Osteoblast (primary cell): ENCODE measurements around the gene RNF31. TPM values are rescaled to one million over a fixed set of nuclear protein-coding genes. Genes with fewer than 3 reads are reported as not detected.

Experiments
- DNase-seq: peaks from one replicate; pipeline ENCODE4 v3.0.0; 2011; ENCODE audit warnings: low spot score, mixed read lengths; ENCODE audit not compliant: insufficient read length; ENCODE audit errors: missing footprints
- H2AFZ ChIP-seq: 2 replicates; pipeline ENCODE4 v1.6.0; 2011; ENCODE audit warnings: mild to moderate bottlenecking, low read length
- H3K27ac ChIP-seq: 2 replicates; pipeline ENCODE4 v1.5.1; 2011; ENCODE audit warnings: mild to moderate bottlenecking, low read depth, low read length, moderate library complexity
- H3K27me3 ChIP-seq: 2 replicates; pipeline ENCODE4 v1.6.0; 2012; ENCODE audit warnings: mild to moderate bottlenecking, control low read depth, inconsistent platforms, low read length, moderate library complexity; ENCODE audit not compliant: insufficient read depth
- H3K36me3 ChIP-seq: 2 replicates; pipeline ENCODE4 v1.5.1; 2011; ENCODE audit warnings: mild to moderate bottlenecking, low read length, control low read depth, moderate library complexity; ENCODE audit not compliant: insufficient read depth
- H3K4me1 ChIP-seq: 2 replicates; pipeline ENCODE4 v1.5.1; 2011; ENCODE audit warnings: mild to moderate bottlenecking, low read length, control low read depth, moderate library complexity; ENCODE audit not compliant: insufficient read depth
- H3K4me2 ChIP-seq: 2 replicates; pipeline ENCODE4 v1.6.0; 2011; ENCODE audit warnings: mild to moderate bottlenecking, low read length; ENCODE audit not compliant: insufficient read depth
- H3K4me3 ChIP-seq: fragments of 200-600 bp; sonication (generic); 3 replicates; pipeline ENCODE4 v1.5.1; 2012; ENCODE audit warnings: mild to moderate bottlenecking, low read length, inconsistent platforms; ENCODE audit not compliant: insufficient read depth
- H3K79me2 ChIP-seq: 2 replicates; pipeline ENCODE4 v1.6.0; 2012; ENCODE audit warnings: mild to moderate bottlenecking, low read length, control low read depth, inconsistent platforms; ENCODE audit not compliant: insufficient read depth
- H3K9me3 ChIP-seq: 2 replicates; pipeline ENCODE4 v1.5.1; 2011; ENCODE audit warnings: low read depth, low read length, control low read depth
- H4K20me1 ChIP-seq: 2 replicates; pipeline ENCODE4 v1.6.0; 2012; ENCODE audit warnings: mild to moderate bottlenecking, low read length, control low read depth; ENCODE audit not compliant: insufficient read depth
- total RNA-seq: library from RNA; depleted of rRNA; stranded (reverse); fragments of >200 nt; gene quantifications from 2 replicates; pipeline ENCODE4 v1.2.3, GENCODE V29; 2012
- TF ChIP-seq, protein P1 (sequence below): IDR thresholded peaks from 2 replicates; pipeline ENCODE4 v1.5.1; 2011; ENCODE audit warnings: mild to moderate bottlenecking, low read depth, low read length, moderate library complexity; ENCODE audit errors: extremely low read depth

The RNF31 gene
- total RNA-seq, 1 donor, result 49.6 TPM

DNA sequence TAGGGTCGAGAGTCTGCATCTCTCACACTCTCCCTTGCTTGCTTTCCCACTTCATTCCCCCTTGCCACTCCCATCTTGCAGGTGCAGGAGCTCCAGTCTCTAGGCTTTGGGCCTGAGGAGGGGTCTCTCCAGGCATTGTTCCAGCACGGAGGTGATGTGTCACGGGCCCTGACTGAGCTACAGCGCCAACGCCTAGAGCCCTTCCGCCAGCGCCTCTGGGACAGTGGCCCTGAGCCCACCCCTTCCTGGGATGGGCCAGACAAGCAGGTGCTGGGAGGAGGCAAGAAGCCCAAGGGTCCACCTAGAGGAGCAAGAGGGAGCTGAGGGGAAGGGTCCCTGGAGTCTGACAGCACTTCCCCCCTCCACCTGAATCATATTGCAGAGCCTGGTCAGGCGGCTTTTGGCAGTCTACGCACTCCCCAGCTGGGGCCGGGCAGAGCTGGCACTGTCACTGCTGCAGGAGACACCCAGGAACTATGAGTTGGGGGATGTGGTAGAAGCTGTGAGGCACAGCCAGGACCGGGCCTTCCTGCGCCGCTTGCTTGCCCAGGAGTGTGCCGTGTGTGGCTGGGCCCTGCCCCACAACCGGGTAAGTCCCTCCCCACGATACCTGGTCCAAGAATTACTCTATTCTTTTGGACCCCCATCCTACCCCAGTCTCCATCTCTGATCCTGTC is 4.2 kb downstream of the RNF31 start:
- Histone ChIP-seq H3K36me3 (peaks cover 59% of the 10 kb centered on the region), H3K27ac (no peak overlapping the region), H3K4me3 (no peak overlapping the region), H4K20me1 (peaks cover 11% of the 10 kb centered on the region), H3K4me1 (peaks cover 9% of the 10 kb centered on the region), H3K27me3 (no peaks in the 10 kb centered on the region), H2AFZ (no peak overlapping the region), H3K4me2 (no peak overlapping the region), H3K9me3 (no peaks in the 10 kb centered on the region), H3K79me2 (peaks cover 33% of the 10 kb centered on the region)
- TF ChIP-seq, protein P1, sequence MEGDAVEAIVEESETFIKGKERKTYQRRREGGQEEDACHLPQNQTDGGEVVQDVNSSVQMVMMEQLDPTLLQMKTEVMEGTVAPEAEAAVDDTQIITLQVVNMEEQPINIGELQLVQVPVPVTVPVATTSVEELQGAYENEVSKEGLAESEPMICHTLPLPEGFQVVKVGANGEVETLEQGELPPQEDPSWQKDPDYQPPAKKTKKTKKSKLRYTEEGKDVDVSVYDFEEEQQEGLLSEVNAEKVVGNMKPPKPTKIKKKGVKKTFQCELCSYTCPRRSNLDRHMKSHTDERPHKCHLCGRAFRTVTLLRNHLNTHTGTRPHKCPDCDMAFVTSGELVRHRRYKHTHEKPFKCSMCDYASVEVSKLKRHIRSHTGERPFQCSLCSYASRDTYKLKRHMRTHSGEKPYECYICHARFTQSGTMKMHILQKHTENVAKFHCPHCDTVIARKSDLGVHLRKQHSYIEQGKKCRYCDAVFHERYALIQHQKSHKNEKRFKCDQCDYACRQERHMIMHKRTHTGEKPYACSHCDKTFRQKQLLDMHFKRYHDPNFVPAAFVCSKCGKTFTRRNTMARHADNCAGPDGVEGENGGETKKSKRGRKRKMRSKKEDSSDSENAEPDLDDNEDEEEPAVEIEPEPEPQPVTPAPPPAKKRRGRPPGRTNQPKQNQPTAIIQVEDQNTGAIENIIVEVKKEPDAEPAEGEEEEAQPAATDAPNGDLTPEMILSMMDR, result no peak
- DNase-seq, result no peak

DNA sequence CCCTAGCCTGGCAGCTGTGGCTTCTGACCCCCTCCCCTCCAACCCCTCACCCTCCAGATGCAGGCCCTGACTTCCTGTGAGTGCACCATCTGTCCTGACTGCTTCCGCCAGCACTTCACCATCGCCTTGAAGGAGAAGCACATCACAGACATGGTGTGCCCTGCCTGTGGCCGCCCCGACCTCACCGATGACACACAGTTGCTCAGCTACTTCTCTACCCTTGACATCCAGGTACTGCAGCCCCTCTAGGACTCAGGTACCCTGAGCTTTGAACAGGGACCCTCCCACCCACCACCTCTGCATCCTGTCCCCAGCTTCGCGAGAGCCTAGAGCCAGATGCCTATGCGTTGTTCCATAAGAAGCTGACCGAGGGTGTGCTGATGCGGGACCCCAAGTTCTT is 7.8 kb downstream of the RNF31 start:
- Histone ChIP-seq H4K20me1 (no peaks in the 10 kb centered on the region), H3K9me3 (no peaks in the 10 kb centered on the region), H3K36me3 (peaks cover 79% of the 10 kb centered on the region), H3K27ac (no peak overlapping the region), H3K27me3 (no peaks in the 10 kb centered on the region), H2AFZ (no peak overlapping the region), H3K79me2 (peaks cover 7% of the 10 kb centered on the region), H3K4me1 (no peaks in the 10 kb centered on the region), H3K4me3 (no peak overlapping the region), H3K4me2 (no peak overlapping the region)
- TF ChIP-seq, protein P1, result no peak
- peak; percentile 31 for DNase-seq

DNA sequence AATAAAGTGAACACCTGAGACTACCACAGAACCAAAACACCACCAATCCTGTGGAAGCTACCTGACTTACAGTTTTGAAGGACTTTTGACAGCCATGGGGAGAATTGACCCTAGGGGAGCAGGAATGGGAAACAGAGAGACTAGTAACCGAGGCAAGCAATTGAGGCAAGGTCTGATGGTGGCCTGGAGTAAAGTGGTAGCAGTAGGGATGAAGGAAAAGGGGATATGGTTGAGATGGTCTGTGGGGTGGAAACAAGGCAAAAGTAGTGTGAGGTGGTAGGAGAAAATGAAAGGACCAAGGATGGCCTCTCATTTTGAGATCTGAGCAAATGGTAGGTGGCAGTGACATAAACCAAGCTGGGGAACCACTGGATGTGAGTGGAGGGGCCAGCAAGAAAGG is 9.5 kb downstream of the RNF31 start:
- H3K9me3 ChIP-seq, result no peaks in the 10 kb centered on the region
- H3K27ac ChIP-seq, result no peak overlapping the region
- TF ChIP-seq, protein P1, result no peak
- H3K79me2 ChIP-seq, result peaks cover 8% of the 10 kb centered on the region
- H4K20me1 ChIP-seq, result no peaks in the 10 kb centered on the region
- no peak overlapping the region for H3K4me2 ChIP-seq
- H3K4me3 ChIP-seq, result no peak overlapping the region
- H3K36me3 ChIP-seq, result peaks cover 69% of the 10 kb centered on the region
- H3K27me3 ChIP-seq, result no peaks in the 10 kb centered on the region
- H2AFZ ChIP-seq, result no peak overlapping the region
- H3K4me1 ChIP-seq, result peaks cover 6% of the 10 kb centered on the region
- DNase-seq, result peak; percentile 59

DNA sequence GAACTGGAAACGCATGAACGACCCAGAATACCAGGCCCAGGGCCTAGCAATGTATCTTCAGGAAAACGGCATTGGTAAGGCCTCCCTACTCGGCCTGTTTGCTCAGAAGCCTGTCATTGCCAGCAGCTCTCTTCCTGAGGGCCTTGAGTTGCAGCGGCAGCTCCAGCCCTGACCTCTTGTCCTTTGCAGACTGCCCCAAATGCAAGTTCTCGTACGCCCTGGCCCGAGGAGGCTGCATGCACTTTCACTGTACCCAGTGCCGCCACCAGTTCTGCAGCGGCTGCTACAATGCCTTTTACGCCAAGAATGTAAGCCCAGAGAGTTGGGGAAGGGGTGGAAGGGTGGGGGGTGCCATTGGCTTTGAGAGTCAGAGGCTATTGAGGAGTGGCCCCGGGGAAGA is 10.0 kb downstream of the RNF31 start:
- Histone ChIP-seq H3K9me3 (no peaks in the 10 kb centered on the region), H3K27ac (no peak overlapping the region), H3K4me3 (no peak overlapping the region), H3K4me2 (no peak overlapping the region), H2AFZ (no peak overlapping the region), H3K36me3 (peaks cover 65% of the 10 kb centered on the region), H4K20me1 (peaks cover 4% of the 10 kb centered on the region), H3K79me2 (peaks cover 13% of the 10 kb centered on the region), H3K4me1 (peaks cover 11% of the 10 kb centered on the region), H3K27me3 (no peaks in the 10 kb centered on the region)
- no peak for DNase-seq
- TF ChIP-seq, protein P1, result no peak
